Endometrium (tissue), 2 donors: Measurements from ENCODE around the gene C1QTNF2.
"Not testable (repeated sequence)": the region's sequence is repeated elsewhere in the genome, so short reads cannot be mapped to it uniquely, and the experiment has no call there.

ENCODE experiments used
- FAIRE-seq: peaks from 2 replicates; lab custom pipeline; 2012; peaks lifted over from hg19 to GRCh38; lab: Jason Lieb, UNC
- donor health status: control.
- donor health status: control.

C1QTNF2 gene

GRCh38 chr5:160341309-160341870, 29.0 kb downstream of the C1QTNF2 start:
- no peak for FAIRE-seq

- FAIRE-seq: not testable (repeated sequence)
Measured at GRCh38 chr5:160340513-160340912, 29.9 kb downstream of the C1QTNF2 start.

DNA sequence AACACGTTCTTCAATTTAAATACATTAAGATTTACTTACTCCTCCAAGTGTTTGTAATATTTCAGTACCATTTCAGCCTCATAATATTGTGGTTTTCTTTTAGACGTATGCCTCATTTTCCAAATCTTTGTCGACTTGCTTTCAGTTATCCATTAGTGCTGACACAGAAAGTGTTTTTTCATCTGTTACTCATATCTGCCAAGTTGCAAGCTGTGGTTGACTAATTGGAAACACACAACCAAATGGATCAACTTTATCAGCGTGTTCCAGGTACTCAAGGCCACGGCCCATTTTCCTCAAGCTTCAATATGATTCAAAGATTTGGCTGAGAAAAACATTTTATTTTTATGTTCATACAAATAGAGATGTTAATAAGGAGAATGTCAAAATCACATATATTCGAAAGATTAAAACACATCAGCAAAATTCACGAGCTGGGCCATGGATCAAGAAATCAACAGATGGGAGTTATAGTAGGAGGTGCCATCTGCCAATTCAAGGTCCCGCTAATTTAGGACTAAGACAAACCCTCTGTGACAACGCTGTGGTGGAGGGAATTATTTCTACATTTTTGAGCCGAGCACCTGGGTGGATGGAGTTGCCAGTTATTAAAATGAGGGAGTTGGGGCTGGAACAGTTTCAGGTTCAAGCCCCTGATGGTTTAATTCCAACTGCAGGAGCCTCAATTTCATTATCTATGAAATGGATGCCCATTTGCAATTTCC, 30.9 kb downstream of the C1QTNF2 start:
- FAIRE-seq: no peak

- FAIRE-seq: not testable (repeated sequence)
Measured at GRCh38 chr5:160334716-160335115, 35.7 kb downstream of the C1QTNF2 start.

GRCh38 chr5:160333721-160334120, 36.7 kb downstream of the C1QTNF2 start:
- FAIRE-seq: no peak

DNA sequence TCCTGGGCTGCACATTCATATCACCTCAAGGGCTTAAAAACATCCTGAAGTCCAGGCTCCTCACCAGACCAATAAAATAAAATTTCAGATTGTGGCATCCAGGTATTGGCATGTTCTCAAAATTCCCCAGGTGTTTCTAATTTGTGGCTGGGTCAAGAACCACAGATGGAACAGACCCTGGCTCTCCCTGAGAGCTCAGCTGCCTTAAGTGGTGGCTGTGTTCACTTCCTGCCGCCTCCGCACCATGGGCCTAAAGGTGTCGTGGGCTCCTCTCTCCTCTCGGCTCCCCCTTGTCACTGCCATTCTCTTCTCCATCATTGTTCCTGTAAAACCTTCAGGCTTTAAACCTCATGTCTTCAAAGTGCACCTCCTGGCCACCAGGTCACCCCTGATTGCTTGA, 40.2 kb downstream of the C1QTNF2 start:
- no peak for FAIRE-seq

- FAIRE-seq: no peak
Measured at GRCh38 chr5:160327818-160328217, 42.6 kb downstream of the C1QTNF2 start.

GRCh38 chr5:160326981-160327380, 43.4 kb downstream of the C1QTNF2 start:
- FAIRE-seq: no peak

- no peak for FAIRE-seq
Measured at GRCh38 chr5:160325716-160326115, 44.7 kb downstream of the C1QTNF2 start.

DNA sequence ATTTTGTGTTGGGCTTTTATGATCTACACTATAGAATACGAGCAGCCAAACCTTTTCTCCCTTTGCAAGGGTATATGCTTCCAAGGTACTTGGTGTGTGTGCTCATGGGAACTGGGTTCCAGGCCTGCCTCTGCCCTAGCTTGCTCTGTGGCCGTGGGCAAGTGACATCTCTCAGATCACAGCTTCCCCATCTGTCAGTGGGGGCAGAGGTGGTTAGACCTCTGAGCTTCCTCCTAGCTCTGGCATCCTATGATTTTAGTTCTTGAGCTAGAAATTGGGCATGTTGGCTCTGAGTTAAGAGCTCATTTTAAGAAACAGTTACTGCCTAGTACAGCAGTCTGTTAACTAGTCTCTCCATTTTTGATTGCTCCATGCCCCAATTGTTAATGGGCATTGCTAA, 45.5 kb downstream of the C1QTNF2 start:
- no peak for FAIRE-seq

GRCh38 chr5:160318409-160318808, 52.0 kb downstream of the C1QTNF2 start:
- FAIRE-seq: no peak

GRCh38 chr5:160317434-160317833, 53.0 kb downstream of the C1QTNF2 start:
- FAIRE-seq: no peak

- no peak for FAIRE-seq
Measured at GRCh38 chr5:160315968-160316367, 54.5 kb downstream of the C1QTNF2 start.

- FAIRE-seq: no peak
Measured at GRCh38 chr5:160312960-160313727, 57.3 kb downstream of the C1QTNF2 start.

GRCh38 chr5:160312134-160312959, 58.1 kb downstream of the C1QTNF2 start, which contains the start of gene CCNJL:
Gene CCNJL, minus strand, starts transcription at chr5:160312564. Its CDS starts 641 bp downstream, at chr5:160311923.
- no peak for FAIRE-seq

DNA sequence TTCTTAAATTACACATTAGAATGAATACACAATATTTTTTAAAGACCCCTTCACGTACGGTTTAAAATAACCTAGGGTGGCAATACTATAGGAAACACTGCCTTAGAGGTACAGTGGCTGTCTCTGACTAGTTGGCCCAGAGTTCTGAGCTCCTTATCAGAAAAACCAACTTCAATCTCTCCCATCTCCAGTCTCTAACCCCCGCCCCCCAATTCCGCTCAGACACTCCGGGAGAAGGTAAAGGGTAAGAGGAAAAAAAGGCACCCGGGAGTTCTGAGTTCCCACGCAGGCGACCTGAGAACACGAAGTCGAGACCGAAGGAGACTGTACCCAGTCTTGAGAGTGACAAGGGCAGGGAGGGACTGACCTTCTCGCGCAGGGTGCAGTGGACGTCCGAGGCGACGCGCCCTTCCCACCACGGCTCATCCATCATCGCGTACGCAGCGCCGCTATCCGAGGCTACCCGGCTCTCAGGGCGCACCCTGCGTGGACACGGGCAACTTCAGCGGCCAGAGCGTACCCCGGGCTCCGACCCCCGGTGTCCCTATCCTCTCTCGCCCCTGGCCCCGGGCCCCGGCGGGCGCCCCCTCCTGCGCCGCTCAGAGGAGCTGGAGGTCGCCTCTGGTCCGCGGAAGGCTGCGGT, 58.8 kb downstream of the C1QTNF2 start:
- FAIRE-seq: no peak

- FAIRE-seq: no peak
Measured at GRCh38 chr5:160310552-160311295, 59.7 kb downstream of the C1QTNF2 start.

GRCh38 chr5:160310140-160310539, 60.3 kb downstream of the C1QTNF2 start:
- no peak for FAIRE-seq

DNA sequence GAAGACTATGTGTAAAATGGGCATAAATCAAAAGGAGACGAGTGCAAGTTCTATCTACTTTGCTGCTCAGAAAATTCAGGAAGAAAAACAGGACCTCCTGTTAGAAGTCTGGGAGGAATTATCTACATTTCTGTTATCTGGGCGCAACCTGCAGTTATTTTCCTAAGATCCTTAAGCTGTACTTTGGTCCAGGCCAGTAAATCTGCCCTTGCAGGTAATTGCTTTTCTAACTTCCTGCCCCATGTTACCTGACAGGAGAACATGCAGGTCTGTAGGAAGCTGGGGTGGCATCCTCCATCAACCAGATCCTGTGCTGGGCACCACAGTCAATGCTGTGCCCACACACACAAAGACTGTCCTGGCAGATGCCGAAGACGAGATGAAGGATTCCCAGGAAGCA, 63.7 kb downstream of the C1QTNF2 start:
- no peak for FAIRE-seq

DNA sequence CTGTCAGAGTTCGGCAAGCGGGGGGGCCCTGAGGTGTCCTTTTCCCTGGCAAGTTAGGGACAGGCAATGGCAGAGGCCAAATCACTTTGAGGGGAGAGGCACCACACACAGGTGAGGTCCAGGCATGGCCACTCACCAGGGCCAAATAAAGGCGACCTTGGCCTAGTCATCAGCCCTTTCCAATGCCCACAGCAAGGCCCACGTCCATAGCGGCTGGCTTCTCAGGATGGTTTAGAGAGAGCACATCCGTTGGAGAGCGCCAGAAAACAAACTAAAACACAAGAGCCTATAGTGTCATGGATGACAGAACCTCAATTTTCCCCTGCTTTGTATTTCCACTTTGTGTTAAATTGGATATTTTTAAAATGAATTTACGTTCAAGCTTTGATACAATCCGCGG, 65.1 kb downstream of the C1QTNF2 start:
- no peak for FAIRE-seq

DNA sequence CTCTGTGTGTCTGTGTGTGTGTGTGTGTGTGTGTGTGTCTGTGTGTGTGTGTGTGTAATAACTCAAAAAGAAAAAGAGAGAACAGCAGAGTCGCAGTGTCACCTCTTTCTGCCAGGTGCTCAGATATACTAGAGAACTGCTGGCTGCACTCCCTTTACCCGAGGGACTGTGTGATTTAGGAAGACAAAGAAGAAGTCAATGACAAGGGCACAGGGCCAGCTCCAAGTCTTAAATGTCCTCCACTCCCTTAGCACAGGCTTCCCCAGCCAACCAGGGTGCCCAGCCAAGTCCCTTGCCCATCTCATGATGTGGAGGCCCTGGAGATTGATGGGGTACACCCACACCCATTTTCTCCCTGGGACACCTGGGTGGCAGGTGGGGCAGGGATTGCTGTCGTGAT, 66.7 kb downstream of the C1QTNF2 start:
- FAIRE-seq: no peak
